Measurements from ENCODE around the gene AP1M1.

Gene AP1M1

DNA sequence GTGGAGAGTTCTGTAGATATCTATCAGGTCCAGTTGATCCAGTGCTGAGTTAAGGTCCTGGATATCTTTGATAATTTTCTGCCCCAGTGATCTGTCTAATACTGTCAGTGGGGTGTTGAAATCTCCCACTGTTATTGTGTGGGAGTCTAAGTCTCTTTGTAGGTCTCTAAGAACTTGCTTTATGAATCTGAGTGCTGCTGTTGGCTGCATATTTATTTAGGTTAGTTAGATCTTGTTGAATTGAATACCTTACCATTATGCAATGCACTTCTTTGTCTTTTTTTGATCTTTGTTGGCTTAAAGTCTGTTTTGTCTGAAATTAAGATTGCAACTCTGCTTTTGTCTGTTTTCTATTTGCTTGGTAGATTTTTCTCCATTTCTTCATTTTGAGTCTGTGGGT is 15.4 kb downstream of the AP1M1 start:
- no peak for DNase-seq (ENCODE audit: low read depth)
- TF ChIP-seq, protein P1, sequence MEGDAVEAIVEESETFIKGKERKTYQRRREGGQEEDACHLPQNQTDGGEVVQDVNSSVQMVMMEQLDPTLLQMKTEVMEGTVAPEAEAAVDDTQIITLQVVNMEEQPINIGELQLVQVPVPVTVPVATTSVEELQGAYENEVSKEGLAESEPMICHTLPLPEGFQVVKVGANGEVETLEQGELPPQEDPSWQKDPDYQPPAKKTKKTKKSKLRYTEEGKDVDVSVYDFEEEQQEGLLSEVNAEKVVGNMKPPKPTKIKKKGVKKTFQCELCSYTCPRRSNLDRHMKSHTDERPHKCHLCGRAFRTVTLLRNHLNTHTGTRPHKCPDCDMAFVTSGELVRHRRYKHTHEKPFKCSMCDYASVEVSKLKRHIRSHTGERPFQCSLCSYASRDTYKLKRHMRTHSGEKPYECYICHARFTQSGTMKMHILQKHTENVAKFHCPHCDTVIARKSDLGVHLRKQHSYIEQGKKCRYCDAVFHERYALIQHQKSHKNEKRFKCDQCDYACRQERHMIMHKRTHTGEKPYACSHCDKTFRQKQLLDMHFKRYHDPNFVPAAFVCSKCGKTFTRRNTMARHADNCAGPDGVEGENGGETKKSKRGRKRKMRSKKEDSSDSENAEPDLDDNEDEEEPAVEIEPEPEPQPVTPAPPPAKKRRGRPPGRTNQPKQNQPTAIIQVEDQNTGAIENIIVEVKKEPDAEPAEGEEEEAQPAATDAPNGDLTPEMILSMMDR (IDR thresholded peaks at IDR 0.05; ENCODE audit: insufficient read depth, low read depth, low read length, missing control alignments), result no peak
- no peak overlapping the region for H3K4me3 ChIP-seq (ENCODE audit: low read length)

DNA sequence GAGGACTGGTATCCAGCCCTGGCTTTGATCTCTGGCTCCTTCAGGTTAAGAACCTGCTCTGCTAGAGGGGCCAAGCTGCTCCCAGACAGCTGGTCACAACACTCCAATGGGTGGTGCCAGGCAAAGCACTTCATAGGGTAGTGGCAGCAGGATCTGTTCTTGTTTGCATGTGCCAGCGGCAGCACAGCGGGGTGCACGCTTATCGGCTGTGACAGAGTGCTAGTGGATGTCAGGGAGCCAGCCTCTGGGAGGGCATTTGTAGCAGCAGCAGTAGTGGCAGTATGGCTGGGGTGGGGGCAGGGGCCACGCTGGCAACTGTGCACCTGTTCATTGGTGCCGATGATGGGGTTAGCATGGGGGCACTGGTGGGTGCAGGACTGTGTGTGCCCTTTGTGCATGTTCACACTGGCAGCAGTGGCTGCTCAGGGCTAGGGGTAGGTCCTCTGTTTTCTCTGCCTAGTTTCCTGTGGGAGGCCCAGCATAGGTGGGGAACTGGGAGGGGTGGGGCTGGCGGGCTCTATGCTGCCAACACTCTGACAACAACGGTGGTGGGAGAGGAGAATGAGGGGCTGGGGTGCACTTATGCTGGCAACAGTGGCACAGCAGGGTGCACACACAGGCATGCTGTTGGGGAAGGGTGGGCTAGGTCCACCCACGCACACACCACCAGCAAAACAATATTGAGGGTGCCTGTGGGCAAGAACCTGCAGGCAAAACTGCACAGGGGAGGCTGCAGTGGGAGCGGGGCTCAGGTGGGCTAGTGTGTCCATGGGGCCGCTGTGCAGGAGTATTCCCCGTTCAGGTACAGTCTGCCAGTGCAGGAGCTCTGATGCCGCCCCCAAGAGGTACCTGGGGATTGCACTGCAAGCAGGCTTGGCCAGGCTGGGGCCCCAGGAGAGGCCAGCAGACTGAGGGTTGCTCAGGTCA is 19.3 kb downstream of the AP1M1 start:
- TF ChIP-seq, protein P1 (IDR thresholded peaks at IDR 0.05; ENCODE audit: insufficient read depth, low read depth, low read length, missing control alignments), result no peak
- H3K4me3 ChIP-seq (ENCODE audit: low read length), result no peak overlapping the region
- no peak for DNase-seq (ENCODE audit: low read depth)

DNA sequence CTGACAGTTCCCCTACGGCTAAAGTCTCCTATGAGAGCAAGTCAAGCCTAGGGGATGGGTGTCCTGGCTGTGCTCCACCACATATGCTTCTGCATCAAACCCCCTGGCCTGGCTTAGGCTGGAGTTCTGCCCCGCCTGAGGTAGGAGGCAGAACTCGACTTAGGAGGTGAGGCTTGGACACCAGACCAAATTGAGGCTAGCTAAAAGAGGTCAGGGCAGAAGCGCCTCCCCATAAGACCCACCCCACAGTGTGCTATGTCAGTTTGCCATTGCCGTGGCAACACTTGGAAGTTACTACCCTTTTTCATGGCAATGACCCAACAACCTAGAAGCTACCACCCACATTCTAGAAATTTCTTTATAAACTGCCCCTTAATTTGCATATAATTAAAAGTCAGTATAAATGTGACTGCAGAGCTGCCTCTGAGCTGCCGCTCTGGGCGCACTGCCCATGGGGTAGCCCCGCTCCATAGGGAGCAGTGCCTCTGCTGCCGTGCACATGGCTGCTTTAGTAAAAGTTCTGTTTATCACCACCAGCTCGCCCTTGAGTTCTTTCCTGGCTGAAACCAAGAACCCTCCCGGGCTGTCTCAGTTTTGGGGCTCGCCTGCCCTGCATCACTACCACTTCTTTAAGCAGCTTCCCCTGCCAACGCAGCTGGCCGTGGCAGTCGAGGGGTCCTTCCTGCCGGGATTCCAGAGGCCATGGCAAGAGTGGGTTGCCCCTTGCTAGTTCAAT is 20.2 kb downstream of the AP1M1 start:
- DNase-seq (ENCODE audit: low read depth), result no peak
- H3K4me3 ChIP-seq (ENCODE audit: low read length), result no peak overlapping the region
- TF ChIP-seq, protein P1 (IDR thresholded peaks at IDR 0.05; ENCODE audit: insufficient read depth, low read depth, low read length, missing control alignments), result no peak

DNA sequence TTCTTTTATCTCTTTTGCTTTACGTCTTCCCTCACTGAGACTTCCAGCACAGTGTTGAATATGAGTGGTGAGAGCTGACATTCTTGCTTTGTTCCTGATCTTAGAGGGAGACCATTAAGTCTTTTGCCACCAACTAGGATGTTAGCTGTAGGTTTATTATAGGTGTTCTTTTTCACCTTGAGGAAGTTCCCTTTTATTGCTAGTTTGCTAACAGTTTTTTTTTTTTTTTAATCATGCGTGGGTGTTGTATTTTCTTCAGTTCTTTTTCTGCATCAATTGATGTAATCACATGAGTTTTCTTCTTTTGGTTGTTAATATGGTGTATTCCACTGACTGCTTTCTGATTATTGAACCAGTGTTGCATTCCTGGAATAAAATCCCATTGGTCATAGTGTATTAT is 21.1 kb downstream of the AP1M1 start:
- no peak overlapping the region for H3K4me3 ChIP-seq (ENCODE audit: low read length)
- TF ChIP-seq, protein P1 (IDR thresholded peaks at IDR 0.05; ENCODE audit: insufficient read depth, low read depth, low read length, missing control alignments), result no peak
- no peak for DNase-seq (ENCODE audit: low read depth)

DNA sequence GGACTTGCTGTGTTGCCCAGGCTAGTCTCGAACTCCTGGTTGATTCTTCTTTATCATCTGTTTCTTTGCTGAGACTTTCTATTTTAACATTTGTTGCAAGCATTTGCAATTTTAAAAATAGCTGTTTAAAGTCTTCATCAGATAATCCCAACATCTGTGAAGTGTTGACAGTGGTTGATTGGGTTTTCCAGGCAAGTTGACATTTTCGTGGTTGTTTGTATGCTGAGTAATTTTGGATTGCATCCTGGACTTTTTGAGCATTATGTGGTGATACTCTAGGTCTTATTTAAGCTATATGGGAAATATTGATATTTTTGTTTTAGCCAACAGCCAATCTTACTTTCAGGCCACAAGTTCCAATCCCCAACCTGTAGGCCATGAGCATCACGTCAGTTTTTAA is 25.1 kb downstream of the AP1M1 start:
- no peak for DNase-seq (ENCODE audit: low read depth)
- H3K4me3 ChIP-seq (ENCODE audit: low read length), result no peak overlapping the region
- TF ChIP-seq, protein P1 (IDR thresholded peaks at IDR 0.05; ENCODE audit: insufficient read depth, low read depth, low read length, missing control alignments), result no peak

DNA sequence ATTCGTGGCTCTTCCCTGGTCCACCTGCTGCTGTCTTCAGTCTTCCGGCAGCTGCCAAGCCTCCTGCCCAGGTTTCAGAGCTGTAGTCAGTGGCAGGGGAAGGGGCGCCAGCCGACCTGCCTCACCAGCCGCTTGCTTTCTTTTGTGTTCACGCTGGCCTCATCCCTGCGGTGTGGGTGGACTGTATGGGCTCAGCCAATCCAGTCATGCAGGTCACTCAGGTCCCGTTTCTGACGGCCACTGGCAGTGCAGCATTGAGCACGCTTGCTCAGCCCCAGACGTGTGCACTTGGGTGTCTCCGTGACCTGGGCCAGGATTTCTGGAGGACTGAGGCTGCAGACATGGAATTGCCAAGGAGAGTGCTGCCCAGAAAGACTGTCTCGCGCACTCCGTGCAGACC is 26.0 kb downstream of the AP1M1 start:
- H3K4me3 ChIP-seq (ENCODE audit: low read length), result no peak overlapping the region
- DNase-seq (ENCODE audit: low read depth), result no peak
- TF ChIP-seq, protein P1 (IDR thresholded peaks at IDR 0.05; ENCODE audit: insufficient read depth, low read depth, low read length, missing control alignments), result no peak
